Upper lobe of left lung (tissue), 6 donors: ENCODE results near the gene C10orf71. TPM values are rescaled to one million over a fixed set of nuclear protein-coding genes. Genes with fewer than 3 reads are reported as not detected.
A peak's percentile ranks its signal among the peaks of the same experiment; 100 is the strongest.

Source experiments
- ATAC-seq, 2 donors: fragments of 200-7000 bp; cut with Tn5 transposase; one replicate each; pipeline ENCODE4 v1.9.1; 2022; ENCODE audit warnings: mild to moderate bottlenecking in 2 of 2, moderate library complexity in 2 of 2; ENCODE audit not compliant: low FRiP score in 2 of 2
- DNase-seq, 2 donors: peaks; one replicate each; pipeline ENCODE4 v3.0.0-alpha.2; 2019 to 2020
- H3K27ac ChIP-seq, 4 donors: fragments of 200-600 bp; sonication (generic); one replicate each; pipeline ENCODE4 v1.5.1; 2016 to 2019
- H3K27me3 ChIP-seq, 4 donors: fragments of 200-600 bp; sonication (generic); one replicate each; pipeline ENCODE4 v1.5.1; 2017 to 2019
- H3K36me3 ChIP-seq, 4 donors: fragments of 200-600 bp; sonication (generic); one replicate each; pipeline ENCODE4 v1.5.1; 2016 to 2019
- H3K4me1 ChIP-seq, 4 donors: fragments of 200-600 bp; sonication (generic); one replicate each; pipeline ENCODE4 v1.5.1; 2018 to 2019
- H3K4me3 ChIP-seq, 4 donors: fragments of 200-600 bp; sonication (generic); one replicate each; pipeline ENCODE4 v1.5.1; 2017 to 2019; ENCODE audit warnings: mild to moderate bottlenecking in 2 of 4, moderate library complexity in 1 of 4
- H3K9me3 ChIP-seq, 4 donors: fragments of 200-600 bp; sonication (generic); one replicate each; pipeline ENCODE4 v1.5.1; 2018 to 2019
- EP300 ChIP-seq, 4 donors: sonication (generic); formaldehyde crosslinking; IDR thresholded peaks; one replicate each; pipeline ENCODE4 v1.5.1; 2017; ENCODE audit warnings: antibody characterized with exemption in 4 of 4, control low read depth in 2 of 4
- POLR2A ChIP-seq, 4 donors: fragments of 450-650 bp; IDR thresholded peaks; one replicate each; pipeline ENCODE4 v1.5.1; 2016 to 2017; ENCODE audit warnings: antibody characterized with exemption in 4 of 4, mild to moderate bottlenecking in 2 of 4
- POLR2AphosphoS5 ChIP-seq, 2 donors: sonication (generic); formaldehyde crosslinking; IDR thresholded peaks; one replicate each; pipeline ENCODE4 v1.5.1; 2017; ENCODE audit warnings: antibody characterized with exemption in 2 of 2
- WGBS, 2 donors: methylation state at CpG; one replicate each; pipeline ENCODE4 v1.1.5; 2017 to 2018; 5-methylcytosine and 5-hydroxymethylcytosine counted together
- total RNA-seq, 6 donors: library from RNA; depleted of rRNA in 4 of 6; stranded (reverse); fragments of >200 nt in 4 of 6; gene quantifications; one replicate each; pipeline versions ENCODE4 v1.1.0 to v1.2.1, GENCODE V29; 2016 to 2021
- TF ChIP-seq, protein P1 (sequence below), 6 experiments: fragments of 450-650 bp in 4 of 6; fragments of 200-600 bp in 2 of 6; sonication (generic) in 2 of 6; IDR thresholded peaks; one replicate each; pipeline ENCODE4 v1.5.1; 2016 to 2019; ENCODE audit warnings: antibody characterized with exemption in 6 of 6
- donor health status: DM: no; HTN: no; CAD: no; lungs with moderate emphysema.
- donor health status: DM: no; HTN: yes; CAD: no; lungs with severe emphysema.

Gene C10orf71
- total RNA-seq, 6 donors from 2014 or later, result not detected

DNA sequence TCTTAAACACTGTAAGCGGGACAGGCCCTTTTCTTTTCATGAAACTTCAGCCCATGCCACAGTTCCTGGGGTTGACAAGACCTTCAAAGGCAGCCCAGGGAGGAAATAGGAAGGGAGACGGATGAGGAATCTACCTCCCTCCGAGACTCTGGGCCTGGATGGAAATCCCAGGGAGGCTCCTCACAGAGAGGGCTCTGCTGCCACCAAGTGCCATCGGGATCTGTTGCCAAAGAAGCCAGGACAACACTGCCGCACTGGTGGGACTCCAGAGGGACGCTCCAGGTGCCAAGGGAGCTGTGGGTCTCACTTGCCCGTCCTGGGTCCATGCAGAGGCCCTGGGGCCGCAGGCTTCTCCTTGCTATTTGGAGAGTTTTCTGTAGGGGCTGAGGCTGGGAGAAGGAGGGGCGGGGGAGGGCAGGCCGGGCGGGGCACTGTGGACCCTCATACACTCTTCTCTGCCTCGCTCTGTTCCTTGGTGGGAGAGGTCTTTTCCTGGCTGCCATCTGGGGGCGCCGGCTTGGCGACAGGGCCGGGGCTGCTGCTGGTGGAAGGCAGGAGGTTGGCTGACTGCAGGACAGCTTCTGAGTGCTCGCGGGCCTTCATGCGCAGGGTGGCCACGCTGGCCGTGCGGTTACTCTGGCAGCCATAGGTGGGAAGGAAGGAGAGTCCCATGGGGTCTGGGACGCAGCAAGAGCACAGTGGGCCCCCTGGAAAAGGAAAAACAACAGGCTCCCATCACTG is 66.9 kb downstream of the C10orf71 start:
- WGBS, 2 donors, result 85 to 88% methylated on average over 12 to 23 of the region's 23 CpGs
- H3K36me3 ChIP-seq, result no peaks in the 10 kb centered on the region
- DNase-seq, result peak; percentile 21 to 73
- no peak for ATAC-seq
- H3K9me3 ChIP-seq, result no peaks in the 10 kb centered on the region
- H3K4me1 ChIP-seq, result peaks cover 0 to 22% (median 9%) of the 10 kb centered on the region in 4 donors
- no peak for TF ChIP-seq POLR2AphosphoS5 (IDR thresholded peaks at IDR 0.05)
- no peak for TF ChIP-seq POLR2A (IDR thresholded peaks at IDR 0.05)
- TF ChIP-seq, protein P1, sequence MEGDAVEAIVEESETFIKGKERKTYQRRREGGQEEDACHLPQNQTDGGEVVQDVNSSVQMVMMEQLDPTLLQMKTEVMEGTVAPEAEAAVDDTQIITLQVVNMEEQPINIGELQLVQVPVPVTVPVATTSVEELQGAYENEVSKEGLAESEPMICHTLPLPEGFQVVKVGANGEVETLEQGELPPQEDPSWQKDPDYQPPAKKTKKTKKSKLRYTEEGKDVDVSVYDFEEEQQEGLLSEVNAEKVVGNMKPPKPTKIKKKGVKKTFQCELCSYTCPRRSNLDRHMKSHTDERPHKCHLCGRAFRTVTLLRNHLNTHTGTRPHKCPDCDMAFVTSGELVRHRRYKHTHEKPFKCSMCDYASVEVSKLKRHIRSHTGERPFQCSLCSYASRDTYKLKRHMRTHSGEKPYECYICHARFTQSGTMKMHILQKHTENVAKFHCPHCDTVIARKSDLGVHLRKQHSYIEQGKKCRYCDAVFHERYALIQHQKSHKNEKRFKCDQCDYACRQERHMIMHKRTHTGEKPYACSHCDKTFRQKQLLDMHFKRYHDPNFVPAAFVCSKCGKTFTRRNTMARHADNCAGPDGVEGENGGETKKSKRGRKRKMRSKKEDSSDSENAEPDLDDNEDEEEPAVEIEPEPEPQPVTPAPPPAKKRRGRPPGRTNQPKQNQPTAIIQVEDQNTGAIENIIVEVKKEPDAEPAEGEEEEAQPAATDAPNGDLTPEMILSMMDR (IDR thresholded peaks at IDR 0.05), result no peak
- TF ChIP-seq EP300 (IDR thresholded peaks at IDR 0.05), result no peak
- H3K4me3 ChIP-seq, result no peak overlapping the region
- no peaks in the 10 kb centered on the region for H3K27me3 ChIP-seq
- H3K27ac ChIP-seq, result peak overlapping the region in 1 of 4 donors; percentile 12

DNA sequence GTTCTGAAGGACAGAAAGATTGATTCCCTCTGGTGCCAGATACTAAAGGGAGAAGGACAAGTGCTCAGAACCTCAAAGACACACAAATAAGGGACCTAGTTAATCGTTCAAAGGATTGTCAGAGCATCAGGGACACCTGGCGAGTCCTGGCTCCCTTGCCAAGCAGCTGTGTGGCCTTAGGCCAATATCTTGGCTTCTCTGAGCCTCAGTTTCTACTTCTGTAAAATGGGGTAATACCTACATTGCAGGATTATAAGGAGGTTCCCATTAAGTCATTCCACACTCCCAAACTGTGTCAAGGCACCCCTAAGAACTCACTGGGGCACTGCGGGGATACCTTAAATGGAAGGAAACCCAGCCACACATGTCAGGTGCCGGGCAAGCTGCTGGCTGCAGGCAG is 67.5 kb downstream of the C10orf71 start:
- Histone ChIP-seq H3K27ac (no peak overlapping the region), H3K9me3 (no peaks in the 10 kb centered on the region), H3K27me3 (no peaks in the 10 kb centered on the region), H3K4me3 (no peak overlapping the region), H3K36me3 (no peaks in the 10 kb centered on the region), H3K4me1 (peaks cover 0 to 21% (median 7%) of the 10 kb centered on the region in 4 donors)
- TF ChIP-seq, protein P1 (IDR thresholded peaks at IDR 0.05), result no peak
- 76 to 83% methylated on average over 4 of the region's 4 CpGs for WGBS, 2 donors
- DNase-seq (peak in 1 of 2 donors; percentile 15), ATAC-seq (no peak)

DNA sequence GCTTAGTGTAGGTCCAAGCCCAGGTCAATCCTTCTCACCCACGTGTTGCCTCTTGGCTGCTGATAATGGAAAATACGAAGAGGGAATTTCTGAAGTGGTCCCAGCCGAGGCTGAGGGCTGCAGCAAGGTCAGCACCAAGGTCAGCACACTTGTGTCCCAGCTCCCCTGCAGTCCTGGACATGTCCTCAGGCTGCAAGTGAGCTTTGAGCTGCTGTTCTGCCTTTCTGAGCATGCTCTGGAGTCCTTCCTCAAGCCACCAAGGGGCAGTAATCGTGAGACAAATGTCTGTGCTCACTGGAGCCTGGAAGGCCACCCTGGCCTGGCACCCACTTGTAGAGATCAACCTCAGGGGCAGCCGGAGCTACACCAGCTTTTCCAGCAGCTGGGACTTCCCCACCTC is 68.6 kb downstream of the C10orf71 start:
- DNase-seq (peak in 1 of 2 donors; percentile 24), ATAC-seq (no peak)
- Histone ChIP-seq H3K27me3 (no peaks in the 10 kb centered on the region), H3K4me1 (peaks cover 0 to 20% (median 7%) of the 10 kb centered on the region in 4 donors), H3K27ac (no peak overlapping the region), H3K9me3 (no peaks in the 10 kb centered on the region), H3K4me3 (no peak overlapping the region), H3K36me3 (no peaks in the 10 kb centered on the region)
- 41 to 67% methylated on average over 5 of the region's 5 CpGs for WGBS, 2 donors
- TF ChIP-seq, protein P1 (IDR thresholded peaks at IDR 0.05), result no peak
- TF ChIP-seq POLR2AphosphoS5 (IDR thresholded peaks at IDR 0.05) (no peak), EP300 (IDR thresholded peaks at IDR 0.05) (no peak), POLR2A (IDR thresholded peaks at IDR 0.05) (no peak)

DNA sequence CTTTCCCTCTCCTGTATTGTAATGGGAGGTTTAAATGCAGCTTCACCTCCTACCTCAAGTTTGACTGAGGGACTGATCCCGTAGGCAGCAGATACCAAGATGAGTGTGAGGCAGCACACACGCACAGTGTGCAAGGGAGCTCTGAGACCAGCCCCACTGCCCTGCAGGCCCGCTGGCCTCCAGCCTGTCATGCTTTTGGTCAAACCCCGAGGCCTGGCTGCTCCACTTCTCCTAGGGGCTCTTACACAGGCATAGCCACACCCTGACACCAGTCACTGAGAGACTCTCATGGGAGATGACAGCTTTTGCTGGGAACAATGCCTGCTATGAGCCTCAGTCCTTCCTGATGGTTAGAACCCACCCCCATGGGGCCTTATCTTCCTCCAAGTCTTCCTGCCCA is 69.3 kb downstream of the C10orf71 start:
- no peaks in the 10 kb centered on the region for H3K36me3 ChIP-seq
- ATAC-seq (no peak), DNase-seq (peak in 1 of 2 donors; percentile 16)
- no peaks in the 10 kb centered on the region for H3K9me3 ChIP-seq
- no peak overlapping the region for H3K27ac ChIP-seq
- H3K27me3 ChIP-seq, result no peaks in the 10 kb centered on the region
- 79 to 84% methylated on average over 4 of the region's 4 CpGs for WGBS, 2 donors
- TF ChIP-seq POLR2AphosphoS5 (IDR thresholded peaks at IDR 0.05) (no peak), POLR2A (IDR thresholded peaks at IDR 0.05) (no peak), EP300 (IDR thresholded peaks at IDR 0.05) (no peak)
- TF ChIP-seq, protein P1 (IDR thresholded peaks at IDR 0.05), result no peak
- H3K4me3 ChIP-seq, result no peak overlapping the region
- peaks cover 0 to 14% (median 5%) of the 10 kb centered on the region in 4 donors for H3K4me1 ChIP-seq
